IPS-NIHi7 (cell line): Measurements from ENCODE around the gene PHLPP2.
"Not testable (repeated sequence)": the region's sequence is repeated elsewhere in the genome, so short reads cannot be mapped to it uniquely, and the experiment has no call there.

Experiments used
- DNase-seq: peaks from one replicate; pipeline ENCODE4 v3.0.0; 2012; ENCODE audit warnings: mixed read lengths; ENCODE audit errors: extremely low spot score

Gene PHLPP2

GRCh38 chr16:71722801-71723536 lies 1.5 kb downstream of the PHLPP2 start:
- peak; percentile 81 for DNase-seq

GRCh38 chr16:71721066-71721740 lies 3.3 kb downstream of the PHLPP2 start:
- no peak for DNase-seq

GRCh38 chr16:71712501-71712900 lies 12.0 kb downstream of the PHLPP2 start:
- no peak for DNase-seq

- no peak for DNase-seq
Observed at GRCh38 chr16:71711789-71712188, 12.7 kb downstream of the PHLPP2 start.

GRCh38 chr16:71709229-71709781 lies 15.2 kb downstream of the PHLPP2 start:
- no peak for DNase-seq

GRCh38 chr16:71708696-71709095 lies 15.8 kb downstream of the PHLPP2 start:
- DNase-seq: no peak

- peak; percentile 18 for DNase-seq
Observed at GRCh38 chr16:71707199-71707598, 17.3 kb downstream of the PHLPP2 start.

- DNase-seq: no peak
Observed at GRCh38 chr16:71706046-71706445, 18.5 kb downstream of the PHLPP2 start.

GRCh38 chr16:71703333-71703732 lies 21.2 kb downstream of the PHLPP2 start:
- DNase-seq: no peak

GRCh38 chr16:71700831-71701230 lies 23.7 kb downstream of the PHLPP2 start:
- no peak for DNase-seq

- no peak for DNase-seq
Observed at GRCh38 chr16:71698491-71698890, 26.0 kb downstream of the PHLPP2 start.

- DNase-seq: no peak
Observed at GRCh38 chr16:71693164-71693563, 31.3 kb downstream of the PHLPP2 start.

GRCh38 chr16:71689901-71690300 lies 34.6 kb downstream of the PHLPP2 start:
- no peak for DNase-seq

- DNase-seq: no peak
Observed at GRCh38 chr16:71687861-71688260, 36.6 kb downstream of the PHLPP2 start.

GRCh38 chr16:71684280-71684679 lies 40.2 kb downstream of the PHLPP2 start:
- not testable (repeated sequence) for DNase-seq

- no peak for DNase-seq
Observed at GRCh38 chr16:71681360-71681759, 43.1 kb downstream of the PHLPP2 start.

- DNase-seq: no peak
Observed at GRCh38 chr16:71676236-71676635, 48.3 kb downstream of the PHLPP2 start.

GRCh38 chr16:71675380-71675779 lies 49.1 kb downstream of the PHLPP2 start:
- DNase-seq: no peak

GRCh38 chr16:71674229-71674628 lies 50.3 kb downstream of the PHLPP2 start:
- DNase-seq: no peak

GRCh38 chr16:71673582-71673973 lies 50.9 kb downstream of the PHLPP2 start:
- no peak for DNase-seq

- no peak for DNase-seq
Observed at GRCh38 chr16:71672803-71673581, 51.5 kb downstream of the PHLPP2 start.

GRCh38 chr16:71672125-71672524 lies 52.4 kb downstream of the PHLPP2 start:
- DNase-seq: no peak
